ENCODE measurements around the gene BEND2.
A peak's percentile ranks its signal among the peaks of the same experiment; 100 is the strongest.
"Not testable (repeated sequence)": the region's sequence is repeated elsewhere in the genome, so short reads cannot be mapped to it uniquely, and the experiment has no call there.

The BEND2 gene

GRCh38 chrX:18220786-18221185 is at the start of gene BEND2:
TSS of gene BEND2 (minus strand) at chrX:18220886. CDS start at chrX:18220750, 136 bp downstream.
- DNase-seq (ENCODE audit: low read depth) = no peak

- DNase-seq (ENCODE audit: low read depth) = no peak
Measured at GRCh38 chrX:18255059-18255458, 34.4 kb upstream of the BEND2 start.

GRCh38 chrX:18252644-18253359 is 32.1 kb upstream of the BEND2 start:
- DNase-seq (ENCODE audit: low read depth) = no peak

- not testable (repeated sequence) for DNase-seq (ENCODE audit: low read depth)
Measured at GRCh38 chrX:18229646-18230045, 9.0 kb upstream of the BEND2 start.

- no peak for DNase-seq (ENCODE audit: low read depth)
Measured at GRCh38 chrX:18228069-18228468, 7.4 kb upstream of the BEND2 start.

GRCh38 chrX:18227458-18227857 is 6.8 kb upstream of the BEND2 start:
- DNase-seq (ENCODE audit: low read depth) = no peak

GRCh38 chrX:18210470-18210869 is 10.2 kb downstream of the BEND2 start:
- peak; percentile 0 for DNase-seq (ENCODE audit: low read depth)

- no peak for DNase-seq (ENCODE audit: low read depth)
Measured at GRCh38 chrX:18206657-18207056, 14.0 kb downstream of the BEND2 start.

GRCh38 chrX:18203631-18204030 is 17.1 kb downstream of the BEND2 start:
- DNase-seq (ENCODE audit: low read depth) = no peak

GRCh38 chrX:18194688-18195087 is 26.0 kb downstream of the BEND2 start:
- no peak for DNase-seq (ENCODE audit: low read depth)

- no peak for DNase-seq (ENCODE audit: low read depth)
Measured at GRCh38 chrX:18179446-18179845, 41.2 kb downstream of the BEND2 start.

- DNase-seq (ENCODE audit: low read depth) = no peak
Measured at GRCh38 chrX:18174971-18175370, 45.7 kb downstream of the BEND2 start.

- no peak for DNase-seq (ENCODE audit: low read depth)
Measured at GRCh38 chrX:18174209-18174608, 46.5 kb downstream of the BEND2 start.

GRCh38 chrX:18173494-18174180 is 47.0 kb downstream of the BEND2 start:
- no peak for DNase-seq (ENCODE audit: low read depth)

GRCh38 chrX:18172970-18173369 is 47.7 kb downstream of the BEND2 start:
- DNase-seq (ENCODE audit: low read depth) = no peak

GRCh38 chrX:18170910-18171309 is 49.8 kb downstream of the BEND2 start:
- no peak for DNase-seq (ENCODE audit: low read depth)

GRCh38 chrX:18166068-18166467 is 54.6 kb downstream of the BEND2 start:
- DNase-seq (ENCODE audit: low read depth) = no peak

GRCh38 chrX:18160369-18160768 is 60.3 kb downstream of the BEND2 start:
- no peak for DNase-seq (ENCODE audit: low read depth)

GRCh38 chrX:18158963-18159362 is 61.7 kb downstream of the BEND2 start:
- DNase-seq (ENCODE audit: low read depth) = no peak

- DNase-seq (ENCODE audit: low read depth) = no peak
Measured at GRCh38 chrX:18151649-18152048, 69.0 kb downstream of the BEND2 start.

- no peak for DNase-seq (ENCODE audit: low read depth)
Measured at GRCh38 chrX:18151157-18151556, 69.5 kb downstream of the BEND2 start.

- DNase-seq (ENCODE audit: low read depth) = no peak
Measured at GRCh38 chrX:18149454-18149853, 71.2 kb downstream of the BEND2 start.

- no peak for DNase-seq (ENCODE audit: low read depth)
Measured at GRCh38 chrX:18146954-18147353, 73.7 kb downstream of the BEND2 start.

GRCh38 chrX:18146009-18146408 is 74.7 kb downstream of the BEND2 start:
- DNase-seq (ENCODE audit: low read depth) = no peak

Measured in HS-5 (cell line).